Activated CD8-positive, alpha-beta memory T cell treated with anti-CD3 and anti-CD28 coated beads for 36 hours (primary cell): ENCODE results near the gene DYNLRB1. TPM values are rescaled to one million over a fixed set of nuclear protein-coding genes. Genes with fewer than 3 reads are reported as not detected.
"Not testable (repeated sequence)": the region's sequence is repeated elsewhere in the genome, so short reads cannot be mapped to it uniquely, and the experiment has no call there.

Experiments
- CTCF ChIA-PET: fragments of 350-600 bp; sonication (Branson Sonifier 250); formaldehyde crosslinking; loops from one replicate; lab custom pipeline; 2021; ENCODE audit warnings: antibody characterized with exemption; lab: Charles Lee
- POLR2A ChIA-PET: fragments of 350-600 bp; sonication (Branson Sonifier 250); formaldehyde crosslinking; loops from one replicate; lab custom pipeline; 2021; ENCODE audit warnings: antibody characterized with exemption; lab: Charles Lee
- total RNA-seq, 2 experiments: library from RNA; stranded (reverse); gene quantifications; one replicate each; pipeline ENCODE4 v1.2.3, GENCODE V29; 2021

Gene DYNLRB1
- 10 to 100 TPM; 81.3 to 86.6 TPM for total RNA-seq

- CTCF ChIA-PET, result interaction anchor here (1.0 to 4.6 kb wide), 3 partner anchors 194 to 212 kb away, joined by 3 to 37 read pairs (median 3); no protein-coding TSS in a partner anchor
- POLR2A ChIA-PET, result interaction anchor here (0.6 to 1.3 kb wide), 7 partner anchors 8 to 413 kb away, joined by 3 to 8 read pairs (median 3); partner anchors contain the start of genes AHCY, ITCH and MAP1LC3A
Measured at GRCh38 chr20:34516247-34517113, at the start of gene DYNLRB1. DYNLRB1 (plus strand) TSS chr20:34516422; CDS start chr20:34516459, 37 bp downstream.

DNA sequence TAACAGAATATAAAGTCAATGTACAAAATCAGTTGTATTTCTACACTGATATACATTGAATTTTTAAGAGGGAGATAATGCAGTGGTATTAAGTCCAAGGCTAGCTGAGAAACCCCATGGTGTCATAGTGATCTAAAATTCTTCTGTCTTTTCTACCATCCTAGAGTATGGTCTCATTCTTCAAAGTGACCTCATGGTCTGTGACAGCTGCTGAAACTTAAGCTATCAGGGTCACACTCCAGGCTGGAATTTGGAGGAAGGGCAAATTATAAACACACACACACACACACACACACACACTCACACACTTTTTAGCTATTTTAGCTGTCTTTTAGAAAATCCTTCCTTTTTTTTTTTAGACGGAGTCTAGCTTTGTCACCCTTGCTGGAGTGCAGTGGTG lies 47.3 kb upstream of the DYNLRB1 start:
- CTCF ChIA-PET, result interaction anchor here (1.2 kb wide), 1 partner anchor 156 kb away, joined by 5 read pairs; no protein-coding TSS in a partner anchor

DNA sequence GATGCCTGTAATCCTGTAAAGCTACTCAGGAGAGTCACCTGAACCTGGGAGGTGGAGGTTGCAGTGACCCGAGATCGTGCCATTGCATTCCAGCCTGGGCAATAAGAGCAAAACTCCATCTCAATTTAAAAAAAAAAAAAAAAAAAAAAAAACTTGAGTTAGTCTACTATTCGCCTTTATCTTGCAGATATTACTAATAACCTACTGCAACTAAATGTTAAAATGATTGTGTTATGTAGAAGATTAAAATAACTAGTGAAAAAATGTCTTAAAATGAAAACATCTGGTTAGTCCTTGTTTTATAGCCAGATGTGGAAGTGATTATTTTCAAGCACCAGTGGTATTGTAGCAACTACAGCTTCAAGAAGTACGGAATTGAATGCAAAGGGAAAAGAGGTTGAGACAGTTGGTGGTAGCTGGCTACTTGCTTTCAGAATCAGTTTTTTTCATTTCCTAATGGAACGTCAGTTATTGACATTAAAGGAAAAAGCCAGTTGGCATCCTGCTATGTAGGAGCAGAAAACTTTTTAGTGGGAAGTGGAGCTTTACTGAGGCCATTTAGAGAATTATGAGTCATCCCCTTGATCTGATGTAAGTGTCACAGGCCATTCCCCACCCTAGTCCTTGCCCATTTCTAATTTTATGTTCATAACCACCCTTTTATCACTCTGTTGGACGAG lies 43.8 kb upstream of the DYNLRB1 start:
- POLR2A ChIA-PET, result no interaction called here

More for the DNA sequence above, 47.3 kb upstream of the DYNLRB1 start:
- POLR2A ChIA-PET, result interaction anchor here (0.6 kb wide), 1 partner anchor 125 kb away, joined by 3 read pairs; no protein-coding TSS in a partner anchor

DNA sequence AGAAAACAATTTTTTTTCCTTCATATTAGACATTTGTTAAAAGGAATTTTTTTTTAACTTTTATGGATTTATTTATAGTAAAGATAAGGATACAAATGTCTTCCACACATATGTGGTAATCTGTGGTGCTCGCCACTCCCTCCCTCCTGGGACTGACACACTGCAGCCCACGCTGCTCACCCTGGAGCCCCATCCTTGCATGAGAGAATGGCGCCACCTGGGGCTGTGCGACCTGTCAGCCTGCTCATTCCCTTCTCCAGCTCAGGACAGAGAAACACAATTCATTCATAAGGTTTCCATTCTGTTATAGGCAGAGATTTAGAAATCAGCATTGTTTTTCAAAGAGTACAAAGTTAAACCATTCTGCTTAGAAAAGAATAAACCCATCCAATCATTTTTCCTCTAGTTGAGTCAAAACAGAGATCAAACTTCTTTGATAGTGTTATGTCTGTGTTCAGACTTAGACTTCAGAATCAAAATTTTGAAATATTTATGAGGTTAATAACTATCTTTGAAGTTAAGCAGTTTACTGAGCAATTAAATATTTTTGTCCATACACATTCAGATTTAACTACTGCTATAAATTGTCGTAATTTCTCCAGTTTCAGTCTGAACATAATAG lies 42.8 kb upstream of the DYNLRB1 start:
- ChIA-PET POLR2A (no interaction called here), CTCF (interaction anchor here (0.6 to 2.6 kb wide), 3 partner anchors 20 to 161 kb away, joined by 3 to 14 read pairs (median 3); no protein-coding TSS in a partner anchor)

More for the DNA sequence above, 43.8 kb upstream of the DYNLRB1 start:
- CTCF ChIA-PET, result interaction anchor here (0.6 to 2.6 kb wide), 3 partner anchors 24 to 160 kb away, joined by 3 to 14 read pairs (median 3); no protein-coding TSS in a partner anchor

- ChIA-PET POLR2A (no interaction called here), CTCF (interaction anchor here (1.4 to 2.5 kb wide), 2 partner anchors 163 to 164 kb away, joined by 4 to 9 read pairs; no protein-coding TSS in a partner anchor)
Measured at GRCh38 chr20:34475979-34476736, 40.1 kb upstream of the DYNLRB1 start.

DNA sequence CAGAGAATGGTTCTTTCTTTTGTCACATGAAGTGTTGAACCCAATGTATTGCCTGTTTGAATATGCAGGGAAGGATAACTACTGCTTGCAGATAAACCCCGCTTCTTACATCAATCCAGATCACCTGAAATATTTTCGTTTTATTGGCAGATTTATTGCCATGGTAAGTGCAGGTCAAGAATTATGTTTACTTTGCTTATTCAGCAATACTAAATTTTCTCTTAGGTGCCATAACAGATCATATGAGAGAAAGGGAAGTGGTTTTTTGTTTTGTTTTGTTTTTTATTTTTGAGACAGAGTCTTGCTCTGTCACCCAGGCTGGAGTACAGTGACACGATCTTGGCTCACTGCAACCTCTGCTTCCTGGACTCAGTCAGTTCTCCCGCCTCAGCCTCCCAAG lies 36.6 kb upstream of the DYNLRB1 start:
- ChIA-PET CTCF (no interaction called here), POLR2A (no interaction called here)

DNA sequence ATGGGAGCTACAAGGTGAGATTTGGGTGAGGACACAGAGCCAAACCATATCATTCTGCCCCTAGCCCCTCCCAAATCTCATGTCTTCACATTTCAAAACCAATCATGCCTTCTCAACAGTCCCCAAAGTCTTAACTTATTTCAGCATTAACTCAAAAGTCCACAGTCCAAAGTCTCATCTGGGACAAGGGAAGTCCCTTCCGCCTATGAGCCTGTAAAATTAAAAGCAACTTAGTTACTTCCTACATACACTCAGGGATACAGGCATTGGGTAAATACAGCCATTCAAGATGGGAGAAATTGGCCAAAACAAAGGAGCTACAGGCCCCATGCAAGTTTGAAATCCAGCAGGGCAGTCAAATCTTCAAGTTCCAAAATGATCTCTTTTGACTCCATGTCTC lies 34.1 kb upstream of the DYNLRB1 start:
- POLR2A ChIA-PET, CTCF ChIA-PET: not testable (repeated sequence)

DNA sequence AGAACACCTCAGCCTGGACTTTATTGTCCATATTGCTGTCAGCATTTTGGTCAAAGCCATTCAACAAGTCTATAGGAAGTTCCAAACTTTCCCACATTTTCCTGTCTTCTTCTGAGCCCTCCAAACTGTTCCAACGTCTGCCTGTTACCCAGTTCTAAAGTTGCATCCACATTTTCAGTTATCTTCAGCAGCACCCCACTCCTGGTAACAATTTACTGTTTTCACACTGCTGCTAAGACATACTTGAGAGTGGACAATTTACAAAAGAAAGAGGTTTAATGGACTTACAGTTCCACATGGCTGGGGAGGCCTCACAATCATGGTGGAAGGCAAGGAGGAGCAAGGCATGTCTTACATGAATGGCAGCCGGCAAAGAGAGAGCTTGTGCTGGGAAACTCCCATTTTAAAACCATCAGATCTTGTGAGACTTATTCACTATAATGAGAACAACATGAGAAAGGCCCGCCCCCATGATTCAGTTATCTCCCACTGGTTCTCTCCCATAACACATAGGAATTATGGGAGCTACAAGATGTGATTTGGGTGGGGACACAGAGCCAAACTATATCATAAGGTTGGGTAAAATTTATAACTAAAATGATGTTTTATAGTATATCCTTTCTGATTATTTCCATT lies 32.5 kb upstream of the DYNLRB1 start:
- CTCF ChIA-PET, result interaction anchor here (0.9 kb wide), 1 partner anchor 171 kb away, joined by 4 read pairs; no protein-coding TSS in a partner anchor
- POLR2A ChIA-PET, result not testable (repeated sequence)

GRCh38 chr20:34485068-34485634 lies 31.1 kb upstream of the DYNLRB1 start:
- ChIA-PET POLR2A (no interaction called here), CTCF (interaction anchor here (0.5 kb wide), 1 partner anchor 237 kb away, joined by 4 read pairs; no protein-coding TSS in a partner anchor)

DNA sequence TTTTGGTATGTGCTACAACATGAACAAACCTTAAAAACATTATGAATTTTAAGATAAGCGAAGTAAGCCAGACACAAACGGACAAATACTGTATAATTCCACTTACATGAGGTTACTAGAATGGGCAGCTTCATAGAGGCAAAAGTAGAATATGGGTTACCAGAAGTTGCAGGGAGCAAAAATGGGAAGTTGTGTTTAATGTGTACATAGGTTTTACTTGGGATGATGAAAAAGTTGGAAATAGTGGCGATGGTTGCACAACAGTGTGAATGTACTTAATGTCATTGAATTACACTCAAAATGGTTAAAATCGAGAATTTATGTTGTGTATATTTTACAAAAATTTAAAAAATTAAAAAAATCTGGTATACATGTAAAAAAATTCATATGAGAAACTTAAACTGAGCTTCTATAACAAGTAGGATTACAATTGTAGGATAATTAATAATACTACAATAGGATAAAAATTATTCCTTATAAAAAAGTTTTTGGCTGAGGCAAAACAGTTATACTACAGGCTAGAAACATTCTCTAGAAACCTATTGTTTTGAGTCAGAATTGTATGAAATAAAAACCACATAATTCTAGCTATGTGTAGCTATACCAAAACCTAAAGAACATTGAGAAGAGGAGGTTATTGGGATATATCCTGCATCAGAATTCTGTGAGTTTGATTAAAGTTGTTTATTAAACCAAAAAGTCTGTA lies 24.8 kb upstream of the DYNLRB1 start:
- CTCF ChIA-PET, result no interaction called here

DNA sequence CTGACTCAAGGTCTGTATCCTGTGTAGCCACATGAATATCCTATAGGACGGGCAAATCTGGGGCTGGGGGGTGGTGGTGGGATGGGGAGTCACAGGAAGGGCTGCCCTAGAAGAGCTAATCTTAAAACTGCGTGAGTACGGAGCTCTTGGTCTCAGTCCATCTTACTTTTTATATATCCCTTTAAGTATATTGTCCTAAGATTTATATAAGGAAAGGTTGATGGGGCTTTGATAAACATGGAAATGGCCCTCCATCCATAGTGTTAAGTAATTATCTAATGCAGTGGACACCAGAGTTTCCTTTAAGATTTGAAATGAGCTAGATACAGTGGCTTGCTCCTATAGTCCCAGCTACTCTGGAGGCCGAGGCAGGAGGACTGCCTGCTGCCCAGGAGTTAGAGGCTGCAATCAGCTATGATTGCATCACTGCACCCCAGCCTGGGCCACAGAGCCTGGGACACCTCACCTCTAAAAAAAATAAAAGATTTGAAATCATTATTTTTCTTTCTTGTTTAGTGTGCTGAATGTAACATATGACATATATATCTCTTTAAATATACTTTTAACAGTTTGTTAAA lies 24.2 kb upstream of the DYNLRB1 start:
- ChIA-PET CTCF (no interaction called here), POLR2A (no interaction called here)

More for the DNA sequence above, 24.8 kb upstream of the DYNLRB1 start:
- POLR2A ChIA-PET, result no interaction called here

- CTCF ChIA-PET, result interaction anchor here (0.7 to 0.8 kb wide), 2 partner anchors 20 to 181 kb away, joined by 3 read pairs; no protein-coding TSS in a partner anchor
- POLR2A ChIA-PET, result no interaction called here
Measured at GRCh38 chr20:34493646-34494045, 22.6 kb upstream of the DYNLRB1 start.

DNA sequence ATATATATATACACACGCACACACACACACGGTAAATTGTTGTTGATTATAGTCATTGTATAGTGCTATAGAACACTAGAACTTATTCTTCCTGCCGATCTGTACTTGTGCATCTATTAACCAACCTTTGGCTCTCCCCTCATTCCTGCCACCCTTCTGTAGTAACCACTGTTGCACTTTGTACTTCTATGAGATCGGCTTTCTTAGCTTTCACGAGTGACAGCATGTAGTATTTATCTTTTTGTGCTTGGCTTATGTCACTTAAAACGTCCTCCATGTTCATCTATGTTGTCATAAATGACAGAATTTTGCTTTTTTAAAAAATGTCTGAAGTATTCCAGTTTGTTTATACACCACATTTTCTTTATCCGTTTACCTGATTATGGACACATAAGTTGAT lies 20.9 kb upstream of the DYNLRB1 start:
- ChIA-PET CTCF (no interaction called here), POLR2A (no interaction called here)

DNA sequence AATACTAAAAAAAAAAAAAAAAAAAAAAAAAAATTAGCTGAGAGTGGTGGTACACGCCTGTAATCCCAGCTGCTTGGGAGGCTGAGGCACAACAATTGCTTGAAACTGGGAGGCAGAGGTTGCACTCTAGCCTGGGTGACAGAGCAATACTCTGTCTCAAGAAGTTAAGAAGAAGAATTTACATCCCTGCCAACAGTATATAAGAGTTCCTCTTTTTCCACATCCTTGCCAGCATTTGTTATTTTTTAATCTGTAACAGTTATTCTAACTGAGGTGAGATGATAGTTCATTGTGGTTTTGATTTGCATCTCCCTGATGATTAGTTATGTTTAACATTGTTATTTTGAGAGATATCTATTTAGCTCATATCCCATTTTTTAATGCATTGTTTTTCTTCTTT lies 20.3 kb upstream of the DYNLRB1 start:
- CTCF ChIA-PET, result interaction anchor here (0.6 kb wide), 1 partner anchor 23 kb away, joined by 3 read pairs; no protein-coding TSS in a partner anchor
- POLR2A ChIA-PET, result interaction anchor here (0.6 kb wide), 1 partner anchor 46 kb away, joined by 3 read pairs; no protein-coding TSS in a partner anchor

DNA sequence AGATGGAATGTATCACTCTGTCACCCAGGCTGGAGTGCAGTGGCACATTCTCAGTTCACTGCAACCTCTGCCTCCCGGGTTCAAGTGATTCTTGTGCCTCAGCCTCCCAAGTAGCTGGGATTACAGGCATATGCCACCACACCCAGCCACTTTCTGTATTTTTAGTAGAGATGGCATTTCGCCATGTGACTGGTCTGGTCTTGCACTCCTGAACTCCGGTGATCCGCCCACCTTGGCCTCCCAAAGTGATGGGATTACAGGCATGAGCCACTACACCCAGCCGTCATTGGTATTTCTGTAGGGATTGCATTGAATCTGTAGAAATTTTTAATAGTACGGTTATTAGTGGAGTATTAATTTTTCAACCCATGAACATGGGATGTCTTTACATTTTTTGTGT lies 18.6 kb upstream of the DYNLRB1 start:
- POLR2A ChIA-PET, result not testable (repeated sequence)
- CTCF ChIA-PET, result interaction anchor here (0.9 kb wide), 1 partner anchor 185 kb away, joined by 3 read pairs; no protein-coding TSS in a partner anchor

DNA sequence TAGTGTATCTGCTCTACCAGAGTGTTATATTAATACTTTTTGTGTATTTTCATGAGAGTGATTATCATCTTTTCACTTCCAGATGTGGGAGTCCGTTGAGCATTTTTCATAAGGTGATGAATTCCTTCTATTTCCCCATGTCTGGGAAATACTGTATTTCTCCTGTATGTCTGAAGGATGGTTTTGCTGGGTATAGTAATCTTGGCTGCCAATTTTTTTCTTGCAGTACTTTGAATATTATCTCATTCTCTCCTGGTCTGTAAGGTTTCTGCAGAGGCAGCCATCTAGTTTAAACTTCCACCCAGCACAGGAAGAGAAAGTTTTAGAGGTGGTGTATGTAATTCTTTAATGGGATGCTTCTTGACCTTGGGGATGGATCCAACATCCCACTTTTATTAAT lies 15.4 kb upstream of the DYNLRB1 start:
- ChIA-PET CTCF (no interaction called here), POLR2A (no interaction called here)
